OCI-LY3 (cell line): ENCODE measurements around the gene ZFP57.
A peak's percentile ranks its signal among the peaks of the same experiment; 100 is the strongest.

Source experiments
- H2AFZ ChIP-seq: fragments of 200-600, 300-600 bp; shearing (Covaris generic); 2 replicates; pipeline ENCODE4 v1.6.0; 2014; ENCODE audit warnings: antibody characterized with exemption, low read depth, low read length
- H3K27ac ChIP-seq: fragments of 200-600, 300-600 bp; sonication (generic); 2 replicates; pipeline ENCODE4 v1.5.1; 2014; ENCODE audit warnings: mild to moderate bottlenecking, low read length, moderate library complexity, mixed read lengths
- H3K27me3 ChIP-seq: fragments of 200-600, 300-600 bp; sonication (generic); 2 replicates; pipeline ENCODE4 v1.6.1; 2014; ENCODE audit warnings: low read depth, low read length, mixed read lengths
- H3K36me3 ChIP-seq: fragments of 200-600, 300-600 bp; sonication (generic); replicated peaks from 2 replicates; pipeline ENCODE3; 2014; ENCODE audit warnings: low read depth, low read length, mixed read lengths
- H3K4me1 ChIP-seq: fragments of 300-600, 200-600 bp; sonication (generic); 2 replicates; pipeline ENCODE4 v1.6.1; 2014; ENCODE audit warnings: low read length, mixed read lengths
- H3K4me2 ChIP-seq: fragments of 200-600, 300-600 bp; sonication (generic); 2 replicates; pipeline ENCODE4 v1.6.1; 2014; ENCODE audit warnings: low read length, mixed read lengths
- H3K4me3 ChIP-seq: fragments of 300-600, 200-600 bp; sonication (generic); 2 replicates; pipeline ENCODE4 v1.5.1; 2014; ENCODE audit warnings: antibody characterized with exemption, mild to moderate bottlenecking, low read length, moderate library complexity
- H3K79me2 ChIP-seq: fragments of 300-600, 200-600 bp; shearing (Covaris generic); 2 replicates; pipeline ENCODE4 v1.6.1; 2014; ENCODE audit warnings: mild to moderate bottlenecking, low read length, mixed read lengths
- H3K9ac ChIP-seq: fragments of 300-600, 200-600 bp; shearing (Covaris generic); 2 replicates; pipeline ENCODE4 v1.6.0; 2014; ENCODE audit warnings: mild to moderate bottlenecking, low read length, moderate library complexity
- H3K9me3 ChIP-seq: fragments of 200-600, 300-600 bp; shearing (Covaris generic); 2 replicates; pipeline ENCODE4 v1.6.1; 2014; ENCODE audit warnings: low read length, mixed read lengths; ENCODE audit not compliant: insufficient read depth
- H4K20me1 ChIP-seq: fragments of 200-600, 300-600 bp; sonication (generic); 2 replicates; pipeline ENCODE4 v1.6.1; 2016; ENCODE audit warnings: low read length, mixed read lengths; ENCODE audit not compliant: insufficient read depth
- EZH2phosphoT487 ChIP-seq: fragments of 200-600 bp; shearing (Covaris generic); IDR thresholded peaks from 2 replicates; pipeline ENCODE4 v1.6.1; 2018; ENCODE audit warnings: antibody characterized with exemption, mixed run types, low read depth
- TF ChIP-seq, protein P1 (sequence below): fragments of 200-600, 300-600 bp; sonication (generic); IDR thresholded peaks from 2 replicates; pipeline ENCODE4 v1.5.1; 2014; ENCODE audit warnings: antibody characterized with exemption, low read length, low read depth

The ZFP57 gene

DNA sequence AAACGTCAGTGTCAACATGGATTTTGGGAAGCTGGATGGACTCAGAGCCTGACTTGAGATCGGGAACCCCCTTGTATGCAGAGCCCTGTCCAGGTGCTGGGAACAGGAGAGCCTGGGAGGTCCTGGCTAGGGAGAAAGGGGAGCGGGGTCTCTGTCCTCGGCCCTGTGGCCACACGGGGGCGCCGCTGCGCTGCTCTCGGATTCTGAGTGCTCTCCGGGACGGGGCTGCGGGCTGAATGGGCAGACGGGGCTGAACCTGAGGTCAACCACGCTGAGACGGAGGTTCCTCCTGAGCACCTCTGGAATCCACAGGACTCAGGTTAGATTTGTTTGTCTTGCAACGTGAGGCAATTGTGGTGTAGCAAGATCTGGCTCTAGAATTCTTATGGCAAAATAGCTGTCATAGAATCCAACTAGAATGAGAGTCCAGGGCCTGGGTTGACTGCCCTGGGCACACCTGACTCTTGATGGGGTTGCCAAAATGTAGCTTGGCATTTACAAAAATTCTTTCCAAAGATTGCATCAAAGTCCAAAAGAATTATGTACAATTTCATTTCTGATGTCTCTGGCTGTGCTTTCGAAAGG lies 21.7 kb upstream of the ZFP57 start:
- H3K9ac ChIP-seq, result no peak overlapping the region

DNA sequence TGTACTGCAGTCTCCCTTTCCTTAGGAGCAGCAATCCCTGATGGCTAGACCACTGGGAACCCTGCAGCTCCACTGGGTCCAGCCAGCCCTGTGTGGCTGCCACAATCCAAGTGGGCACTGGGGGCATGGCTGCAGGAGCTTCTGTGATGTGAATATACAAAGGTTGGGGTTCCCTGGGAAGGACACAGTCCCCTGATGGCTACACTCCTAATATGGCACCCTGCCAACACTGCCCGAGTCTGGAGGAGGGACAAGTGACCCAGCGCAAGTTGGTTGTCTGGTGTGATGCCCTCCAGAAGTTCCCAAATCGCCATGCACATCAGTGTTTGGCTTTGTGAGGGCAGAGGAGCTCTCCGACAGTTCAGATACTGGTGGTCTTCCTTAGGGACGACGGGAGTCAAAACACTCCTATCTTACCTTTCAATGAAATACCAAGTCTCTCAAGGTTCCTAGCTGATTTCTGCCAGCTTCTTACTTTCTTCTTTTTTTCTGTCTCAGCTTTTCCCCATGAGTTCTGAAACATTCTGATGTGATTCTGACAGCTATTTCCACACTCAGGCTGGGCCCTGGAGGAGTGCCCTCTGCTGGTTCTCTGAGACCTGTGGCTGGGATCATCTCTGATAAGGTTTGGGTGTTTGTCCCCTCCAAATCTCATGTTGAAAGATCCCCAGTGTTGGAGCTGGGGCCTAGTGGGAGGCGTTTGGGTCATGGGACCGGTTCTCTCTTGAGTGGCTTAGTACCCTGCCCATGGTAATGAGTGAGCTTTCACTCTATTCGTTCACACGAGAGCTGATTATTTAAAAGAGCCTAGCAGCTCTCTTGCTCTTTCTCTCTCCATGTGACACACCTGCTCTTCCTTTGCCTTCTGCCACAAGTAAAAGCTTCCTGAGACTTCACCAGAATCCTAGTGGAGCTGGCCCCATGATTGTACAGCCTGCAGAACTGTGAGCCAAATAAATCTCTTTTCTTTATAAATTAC lies 15.5 kb upstream of the ZFP57 start:
- Histone ChIP-seq H2AFZ (no peak overlapping the region), H3K9me3 (no peaks in the 10 kb centered on the region), H3K4me3 (no peak overlapping the region), H3K36me3 (no peaks in the 10 kb centered on the region), H3K27me3 (no peaks in the 10 kb centered on the region), H3K4me2 (no peak overlapping the region), H3K4me1 (no peaks in the 10 kb centered on the region), H3K27ac (no peak overlapping the region), H3K79me2 (no peaks in the 10 kb centered on the region), H3K9ac (no peak overlapping the region), H4K20me1 (no peaks in the 10 kb centered on the region)
- no peak for TF ChIP-seq EZH2phosphoT487
- TF ChIP-seq, protein P1, sequence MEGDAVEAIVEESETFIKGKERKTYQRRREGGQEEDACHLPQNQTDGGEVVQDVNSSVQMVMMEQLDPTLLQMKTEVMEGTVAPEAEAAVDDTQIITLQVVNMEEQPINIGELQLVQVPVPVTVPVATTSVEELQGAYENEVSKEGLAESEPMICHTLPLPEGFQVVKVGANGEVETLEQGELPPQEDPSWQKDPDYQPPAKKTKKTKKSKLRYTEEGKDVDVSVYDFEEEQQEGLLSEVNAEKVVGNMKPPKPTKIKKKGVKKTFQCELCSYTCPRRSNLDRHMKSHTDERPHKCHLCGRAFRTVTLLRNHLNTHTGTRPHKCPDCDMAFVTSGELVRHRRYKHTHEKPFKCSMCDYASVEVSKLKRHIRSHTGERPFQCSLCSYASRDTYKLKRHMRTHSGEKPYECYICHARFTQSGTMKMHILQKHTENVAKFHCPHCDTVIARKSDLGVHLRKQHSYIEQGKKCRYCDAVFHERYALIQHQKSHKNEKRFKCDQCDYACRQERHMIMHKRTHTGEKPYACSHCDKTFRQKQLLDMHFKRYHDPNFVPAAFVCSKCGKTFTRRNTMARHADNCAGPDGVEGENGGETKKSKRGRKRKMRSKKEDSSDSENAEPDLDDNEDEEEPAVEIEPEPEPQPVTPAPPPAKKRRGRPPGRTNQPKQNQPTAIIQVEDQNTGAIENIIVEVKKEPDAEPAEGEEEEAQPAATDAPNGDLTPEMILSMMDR, result peak; percentile 44

More for the DNA sequence above, 21.7 kb upstream of the ZFP57 start:
- Histone ChIP-seq H3K27ac (no peak overlapping the region), H2AFZ (no peak overlapping the region), H3K9me3 (no peaks in the 10 kb centered on the region), H3K4me1 (no peaks in the 10 kb centered on the region), H4K20me1 (no peaks in the 10 kb centered on the region), H3K36me3 (no peaks in the 10 kb centered on the region), H3K79me2 (no peaks in the 10 kb centered on the region), H3K4me3 (no peak overlapping the region), H3K4me2 (no peak overlapping the region), H3K27me3 (peaks cover 11% of the 10 kb centered on the region)
- TF ChIP-seq, protein P1, result peak; percentile 58
- no peak for TF ChIP-seq EZH2phosphoT487

DNA sequence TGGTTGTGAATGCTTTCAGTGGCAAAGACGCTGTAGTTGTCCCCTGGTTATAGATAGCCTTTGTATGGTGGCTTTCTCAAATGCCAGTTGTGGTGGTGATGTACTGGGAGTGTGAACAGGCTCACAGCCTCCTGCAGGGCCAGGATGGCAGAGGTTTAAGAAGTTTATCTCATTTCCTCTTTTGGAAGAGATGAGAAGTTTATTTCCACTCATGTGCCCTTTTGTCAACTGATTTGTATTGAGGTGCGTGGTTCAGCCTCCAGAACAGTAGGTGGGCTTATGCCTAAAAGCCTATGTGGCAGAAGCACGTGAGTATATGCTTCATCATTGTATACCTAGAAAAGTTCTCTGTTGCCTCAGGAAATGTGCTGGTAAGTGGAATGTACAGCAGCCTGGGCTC lies 13.7 kb upstream of the ZFP57 start:
- Histone ChIP-seq H3K27me3 (no peaks in the 10 kb centered on the region), H3K4me2 (no peak overlapping the region), H2AFZ (no peak overlapping the region), H3K4me1 (no peaks in the 10 kb centered on the region), H3K4me3 (no peak overlapping the region), H3K79me2 (no peaks in the 10 kb centered on the region), H3K9me3 (no peaks in the 10 kb centered on the region), H3K36me3 (no peaks in the 10 kb centered on the region), H3K9ac (no peak overlapping the region), H4K20me1 (no peaks in the 10 kb centered on the region), H3K27ac (no peak overlapping the region)
- no peak for TF ChIP-seq EZH2phosphoT487
- TF ChIP-seq, protein P1, result no peak

DNA sequence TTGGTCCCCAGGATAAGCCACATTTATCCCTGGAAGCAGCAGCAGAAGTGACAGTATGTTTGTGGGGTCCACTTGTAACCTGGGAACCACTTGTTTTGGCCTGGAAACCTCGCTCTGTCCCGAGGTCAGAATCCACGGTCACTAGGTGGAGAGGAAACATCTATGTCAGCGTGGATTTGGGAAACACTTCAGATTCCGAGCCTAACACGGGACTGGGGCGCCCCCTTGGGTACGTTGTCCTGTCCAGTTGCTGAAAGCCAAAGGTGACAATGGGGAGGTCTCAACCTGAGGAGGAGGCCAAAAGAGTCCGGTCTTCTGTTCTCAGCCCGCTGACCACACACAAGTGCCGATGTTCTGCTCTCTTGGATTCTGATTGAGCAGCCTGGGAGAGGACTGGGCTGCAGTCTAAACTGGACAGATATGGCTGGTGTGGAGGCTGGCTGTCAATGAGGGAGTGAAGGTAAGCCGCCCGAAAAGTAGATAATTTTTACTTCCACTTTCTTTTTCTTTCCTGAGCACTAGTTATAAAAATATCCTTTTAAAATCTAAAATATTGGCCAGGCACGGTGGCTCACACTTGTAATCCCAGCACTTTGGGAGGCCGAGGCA lies 4.9 kb upstream of the ZFP57 start:
- Histone ChIP-seq H3K27me3 (no peaks in the 10 kb centered on the region), H4K20me1 (no peaks in the 10 kb centered on the region), H3K9me3 (no peaks in the 10 kb centered on the region), H3K9ac (no peak overlapping the region), H3K36me3 (no peaks in the 10 kb centered on the region), H3K4me3 (no peak overlapping the region), H3K4me2 (no peak overlapping the region), H3K4me1 (no peaks in the 10 kb centered on the region), H3K79me2 (no peaks in the 10 kb centered on the region), H3K27ac (no peak overlapping the region), H2AFZ (no peak overlapping the region)
- TF ChIP-seq EZH2phosphoT487, result no peak
- TF ChIP-seq, protein P1, result no peak
